ENCODE measurements around the gene BRI3.

DNA sequence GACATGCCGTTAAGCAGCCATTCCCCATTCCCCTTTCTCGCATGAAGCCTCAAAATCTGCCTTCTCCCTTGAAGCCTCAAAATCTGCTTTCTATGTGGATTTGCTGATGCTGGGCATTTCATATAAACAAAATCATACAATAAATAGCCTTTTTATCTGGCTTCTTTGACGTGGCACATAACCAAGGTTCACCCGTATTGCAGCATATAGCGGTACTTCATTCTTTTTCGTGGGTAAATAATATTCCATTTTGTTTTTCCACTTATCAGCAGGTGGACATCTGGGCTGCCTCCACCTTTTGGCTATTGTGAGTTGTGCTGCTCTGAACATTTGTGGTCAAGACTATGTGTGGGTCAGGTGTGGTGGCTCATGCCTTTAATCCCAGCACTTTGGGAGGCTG, 57.0 kb downstream of the BRI3 start:
- TF ChIP-seq, protein P1, sequence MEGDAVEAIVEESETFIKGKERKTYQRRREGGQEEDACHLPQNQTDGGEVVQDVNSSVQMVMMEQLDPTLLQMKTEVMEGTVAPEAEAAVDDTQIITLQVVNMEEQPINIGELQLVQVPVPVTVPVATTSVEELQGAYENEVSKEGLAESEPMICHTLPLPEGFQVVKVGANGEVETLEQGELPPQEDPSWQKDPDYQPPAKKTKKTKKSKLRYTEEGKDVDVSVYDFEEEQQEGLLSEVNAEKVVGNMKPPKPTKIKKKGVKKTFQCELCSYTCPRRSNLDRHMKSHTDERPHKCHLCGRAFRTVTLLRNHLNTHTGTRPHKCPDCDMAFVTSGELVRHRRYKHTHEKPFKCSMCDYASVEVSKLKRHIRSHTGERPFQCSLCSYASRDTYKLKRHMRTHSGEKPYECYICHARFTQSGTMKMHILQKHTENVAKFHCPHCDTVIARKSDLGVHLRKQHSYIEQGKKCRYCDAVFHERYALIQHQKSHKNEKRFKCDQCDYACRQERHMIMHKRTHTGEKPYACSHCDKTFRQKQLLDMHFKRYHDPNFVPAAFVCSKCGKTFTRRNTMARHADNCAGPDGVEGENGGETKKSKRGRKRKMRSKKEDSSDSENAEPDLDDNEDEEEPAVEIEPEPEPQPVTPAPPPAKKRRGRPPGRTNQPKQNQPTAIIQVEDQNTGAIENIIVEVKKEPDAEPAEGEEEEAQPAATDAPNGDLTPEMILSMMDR (IDR thresholded peaks at IDR 0.05), result no peak
- no peak for TF ChIP-seq POLR2A (IDR thresholded peaks at IDR 0.05)
